Measurements from ENCODE around the gene CCDC61.

- TF ChIP-seq EZH2 (IDR thresholded peaks at IDR 0.05; ENCODE audit: insufficient read depth, poor library complexity, severe bottlenecking): no peak
- no peak for TF ChIP-seq EZH2phosphoT487 (IDR thresholded peaks at IDR 0.05; ENCODE audit: insufficient read depth, low read depth)
Observed at GRCh38 chr19:45962021-45962420, 33.2 kb upstream of the CCDC61 start.

Data from GM23248 (cell line).